Measurements from ENCODE around the gene GAS6.

GAS6 gene

GRCh38 chr13:113876346-113877148, 12.7 kb upstream of the GAS6 start:
- no peak for DNase-seq
- H3K4me3 ChIP-seq (ENCODE audit: low read depth, low read length) = no peak overlapping the region
- TF ChIP-seq CTCF (IDR thresholded peaks at IDR 0.05; ENCODE audit: low read depth, low read length, missing control alignments) = no peak
- peaks cover 2% of the 10 kb centered on the region for H3K27me3 ChIP-seq (replicated peaks)
- no peaks in the 10 kb centered on the region for H3K36me3 ChIP-seq (replicated peaks)
- in situ Hi-C loops (cut with HindIII; ENCODE audit: low pct_ligation_motif_present, low sequenced_read_pairs) = no loop called here
- H3K27ac ChIP-seq = no peak overlapping the region

- no peak for DNase-seq
- H3K27ac ChIP-seq = no peak overlapping the region
- no peaks in the 10 kb centered on the region for H3K36me3 ChIP-seq (replicated peaks)
- peaks cover 2% of the 10 kb centered on the region for H3K27me3 ChIP-seq (replicated peaks)
- no peak overlapping the region for H3K4me3 ChIP-seq (ENCODE audit: low read depth, low read length)
- in situ Hi-C loops (cut with HindIII; ENCODE audit: low pct_ligation_motif_present, low sequenced_read_pairs) = no loop called here
- TF ChIP-seq CTCF (IDR thresholded peaks at IDR 0.05; ENCODE audit: low read depth, low read length, missing control alignments) = no peak
These were observed 12.0 kb upstream of the GAS6 start for GRCh38 chr13:113875837-113876281.

GRCh38 chr13:113875429-113875815, 11.5 kb upstream of the GAS6 start:
- Histone ChIP-seq H3K4me3 (ENCODE audit: low read depth, low read length) (no peak overlapping the region), H3K27ac (no peak overlapping the region), H3K27me3 (replicated peaks) (peaks cover 2% of the 10 kb centered on the region), H3K36me3 (replicated peaks) (no peaks in the 10 kb centered on the region)
- TF ChIP-seq CTCF (IDR thresholded peaks at IDR 0.05; ENCODE audit: low read depth, low read length, missing control alignments) = no peak
- in situ Hi-C loops (cut with HindIII; ENCODE audit: low pct_ligation_motif_present, low sequenced_read_pairs) = no loop called here
- DNase-seq = no peak

GRCh38 chr13:113874579-113875428, 10.9 kb upstream of the GAS6 start:
- Histone ChIP-seq H3K4me3 (ENCODE audit: low read depth, low read length) (no peak overlapping the region), H3K27ac (no peak overlapping the region), H3K27me3 (replicated peaks) (peaks cover 2% of the 10 kb centered on the region), H3K36me3 (replicated peaks) (no peaks in the 10 kb centered on the region)
- no peak for TF ChIP-seq CTCF (IDR thresholded peaks at IDR 0.05; ENCODE audit: low read depth, low read length, missing control alignments)
- in situ Hi-C loops (cut with HindIII; ENCODE audit: low pct_ligation_motif_present, low sequenced_read_pairs) = no loop called here
- no peak for DNase-seq

GRCh38 chr13:113874177-113874576, 10.3 kb upstream of the GAS6 start:
- H3K36me3 ChIP-seq (replicated peaks) = no peaks in the 10 kb centered on the region
- no peak for DNase-seq
- no peak for TF ChIP-seq CTCF (IDR thresholded peaks at IDR 0.05; ENCODE audit: low read depth, low read length, missing control alignments)
- no peak overlapping the region for H3K27ac ChIP-seq
- in situ Hi-C loops (cut with HindIII; ENCODE audit: low pct_ligation_motif_present, low sequenced_read_pairs) = no loop called here
- peaks cover 2% of the 10 kb centered on the region for H3K27me3 ChIP-seq (replicated peaks)
- H3K4me3 ChIP-seq (ENCODE audit: low read depth, low read length) = no peak overlapping the region

All from brain microvascular endothelial cell (primary cell).